ENCODE data around the gene LRRC2. TPM values are rescaled to one million over a fixed set of nuclear protein-coding genes. Genes with fewer than 3 reads are reported as not detected.

LRRC2 gene
- total and polyA plus RNA-seq, 10 donors, result 0.59 to 10.9 (median 5.0) TPM

GRCh38 chr3:46574243-46574646 is 8.1 kb upstream of the LRRC2 start:
- peaks cover 0 to 21% (median 13%) of the 10 kb centered on the region in 6 donors for H3K4me1 ChIP-seq
- no peaks in the 10 kb centered on the region for H3K9me3 ChIP-seq
- no peak for DNase-seq
- 85 to 98% (median 93%) methylated on average over 2 of the region's 2 CpGs for WGBS, 5 donors
- no peaks in the 10 kb centered on the region for H3K36me3 ChIP-seq
- H3K4me3 ChIP-seq, result no peak overlapping the region
- no peak overlapping the region for H3K27ac ChIP-seq
- TF ChIP-seq POLR2AphosphoS5 (IDR thresholded peaks at IDR 0.05) (no peak), POLR2A (IDR thresholded peaks at IDR 0.05) (no peak), CTCF (IDR thresholded peaks at IDR 0.05 in 8 of 11, conservative IDR thresholded peaks at IDR 0.05 in 3 of 11) (no peak)
- intact Hi-C loops (cut with DNase I; ENCODE audit: low total_unique reads), result no loop called here
- peaks cover 0 to 13% (median 0%) of the 10 kb centered on the region in 7 donors for H3K27me3 ChIP-seq (replicated peaks in 1 of 7)

DNA sequence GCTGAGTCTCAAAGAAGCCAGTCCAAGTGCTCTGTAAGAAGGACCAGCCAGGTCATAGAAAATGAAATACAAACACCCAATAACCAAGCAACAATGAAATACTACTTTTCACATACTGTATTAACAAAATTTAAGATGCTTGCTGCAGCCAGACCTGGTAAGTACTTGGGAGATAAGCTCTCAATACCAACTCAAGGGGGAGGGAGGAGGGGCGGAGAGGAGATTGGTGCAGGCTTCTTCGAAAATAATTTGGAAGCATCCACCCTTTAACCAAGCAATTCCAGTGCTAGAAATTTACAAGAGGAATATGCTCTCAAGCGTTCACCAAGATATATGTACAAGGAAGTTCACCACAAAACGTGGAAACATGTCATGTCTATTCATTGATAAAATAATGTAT is 7.6 kb upstream of the LRRC2 start:
- no peaks in the 10 kb centered on the region for H3K9me3 ChIP-seq
- DNase-seq, result no peak
- H3K4me1 ChIP-seq, result peaks cover 0 to 21% (median 10%) of the 10 kb centered on the region in 6 donors
- no peak overlapping the region for H3K4me3 ChIP-seq
- WGBS, 5 donors, result 68 to 77% (median 69%) methylated on average over 4 of the region's 4 CpGs
- H3K27ac ChIP-seq, result no peak overlapping the region
- intact Hi-C loops (cut with DNase I; ENCODE audit: low total_unique reads), result no loop called here
- H3K27me3 ChIP-seq (replicated peaks in 1 of 7), result peaks cover 0 to 13% (median 0%) of the 10 kb centered on the region in 7 donors
- H3K36me3 ChIP-seq, result no peaks in the 10 kb centered on the region
- TF ChIP-seq CTCF (IDR thresholded peaks at IDR 0.05 in 8 of 11, conservative IDR thresholded peaks at IDR 0.05 in 3 of 11) (no peak), POLR2A (IDR thresholded peaks at IDR 0.05) (no peak), POLR2AphosphoS5 (IDR thresholded peaks at IDR 0.05) (no peak)

DNA sequence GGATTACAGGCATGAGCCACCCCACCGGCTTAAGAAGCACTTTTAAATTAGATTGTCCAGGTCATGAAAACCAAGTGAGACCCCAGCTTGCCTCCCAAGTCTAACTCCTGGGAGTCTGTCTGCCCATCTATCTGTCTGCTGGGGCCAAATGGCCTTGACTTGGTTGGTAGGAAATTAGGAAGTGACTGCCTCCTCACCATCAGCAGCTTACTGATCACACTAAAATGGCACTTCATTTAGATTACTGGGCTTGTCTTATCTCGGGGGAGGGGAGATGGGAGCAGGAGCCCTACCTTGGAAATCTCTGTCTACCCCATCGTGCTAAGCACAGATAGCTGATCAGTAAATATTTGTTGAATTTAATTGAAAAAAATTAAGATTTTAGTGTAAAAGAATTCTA is 5.6 kb upstream of the LRRC2 start:
- peaks cover 0 to 18% (median 7%) of the 10 kb centered on the region in 6 donors for H3K4me1 ChIP-seq
- no peaks in the 10 kb centered on the region for H3K9me3 ChIP-seq
- no peak overlapping the region for H3K4me3 ChIP-seq
- intact Hi-C loops (cut with DNase I; ENCODE audit: low total_unique reads), result no loop called here
- H3K36me3 ChIP-seq, result no peaks in the 10 kb centered on the region
- TF ChIP-seq POLR2A (IDR thresholded peaks at IDR 0.05), result no peak
- no peak for TF ChIP-seq CTCF (IDR thresholded peaks at IDR 0.05 in 8 of 11, conservative IDR thresholded peaks at IDR 0.05 in 3 of 11)
- TF ChIP-seq POLR2AphosphoS5 (IDR thresholded peaks at IDR 0.05), result no peak
- peaks cover 0 to 11% (median 0%) of the 10 kb centered on the region in 7 donors for H3K27me3 ChIP-seq (replicated peaks in 1 of 7)
- 78 to 92% (median 81%) methylated on average over 3 of the region's 3 CpGs for WGBS, 5 donors
- no peak overlapping the region for H3K27ac ChIP-seq
- no peak for DNase-seq

DNA sequence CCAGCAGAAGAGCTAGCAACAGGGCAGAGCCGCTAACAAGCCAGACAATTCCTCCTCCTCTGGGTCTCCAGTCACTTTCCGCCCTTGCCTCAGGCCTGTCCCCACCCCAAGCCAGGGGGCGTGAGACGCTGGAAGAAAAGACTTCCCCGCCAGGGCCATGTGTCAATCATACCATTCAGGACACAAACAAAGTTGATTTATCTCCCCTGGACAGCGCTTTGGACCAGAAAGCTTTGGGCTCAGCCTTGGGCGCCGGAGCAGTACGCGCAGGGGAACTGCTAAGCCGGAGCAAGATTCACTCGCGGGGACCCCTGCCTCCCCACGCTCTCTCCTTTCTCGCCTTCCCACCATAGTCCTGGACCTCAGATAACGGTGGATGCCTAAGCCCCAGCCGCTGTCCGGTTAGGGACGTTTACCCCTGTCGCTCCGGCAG is 479 bp downstream of the LRRC2 start:
- no peak for DNase-seq
- TF ChIP-seq POLR2AphosphoS5 (IDR thresholded peaks at IDR 0.05) (no peak), CTCF (IDR thresholded peaks at IDR 0.05 in 8 of 11, conservative IDR thresholded peaks at IDR 0.05 in 3 of 11) (peak in 1 of 11 experiments; percentile 13), POLR2A (IDR thresholded peaks at IDR 0.05) (no peak)
- WGBS, 5 donors, result 9 to 13% (median 10%) methylated on average over 19 to 21 of the region's 21 CpGs

More for the DNA sequence above, 479 bp downstream of the LRRC2 start:
- H3K27ac ChIP-seq, result peak overlapping the region; percentile 4 to 85 (median 67)
- intact Hi-C loops (cut with DNase I; ENCODE audit: low total_unique reads), result no loop called here
- peak overlapping the region; percentile 40 to 69 (median 51) for H3K4me3 ChIP-seq
- H3K36me3 ChIP-seq, result no peaks in the 10 kb centered on the region
- peaks cover 0 to 9% (median 3%) of the 10 kb centered on the region in 8 donors for H3K9me3 ChIP-seq
- H3K27me3 ChIP-seq (replicated peaks in 1 of 7), result peaks cover 0 to 31% (median 11%) of the 10 kb centered on the region in 7 donors
- H3K4me1 ChIP-seq, result peaks cover 7 to 26% (median 18%) of the 10 kb centered on the region in 6 donors
